Measurements from ENCODE around the gene FSCN2. TPM values are rescaled to one million over a fixed set of nuclear protein-coding genes. Genes with fewer than 3 reads are reported as not detected.
A peak's percentile ranks its signal among the peaks of the same experiment; 100 is the strongest.

The FSCN2 gene
- total RNA-seq, 1 donor from 2014 or later: 5.6 TPM

GRCh38 chr17:81586096-81586495 lies 57.9 kb downstream of the FSCN2 start:
- Histone ChIP-seq H3K4me2 (ENCODE audit: low read length) (no peak overlapping the region), H3K79me2 (ENCODE audit: insufficient read depth, low read length) (peaks cover 16% of the 10 kb centered on the region), H3K9ac (ENCODE audit: low read length) (no peak overlapping the region), H3K27ac (ENCODE audit: low read depth, low read length) (no peak overlapping the region), H3K27me3 (ENCODE audit: insufficient read depth, low read length) (no peaks in the 10 kb centered on the region), H3K4me1 (ENCODE audit: insufficient read depth, low read length) (peaks cover 15% of the 10 kb centered on the region), H3K4me3 (ENCODE audit: insufficient read depth, low read depth, low read length) (no peak overlapping the region), H4K20me1 (ENCODE audit: insufficient read depth, low read length) (peaks cover 33% of the 10 kb centered on the region), H2AFZ (ENCODE audit: low read depth, low read length) (no peak overlapping the region), H3K36me3 (ENCODE audit: insufficient read depth, low read length) (peaks cover 55% of the 10 kb centered on the region), H3K9me3 (ENCODE audit: insufficient read depth, low read depth, low read length) (no peaks in the 10 kb centered on the region)
- H3K4me3 Mint-ChIP-seq (ENCODE audit: unreplicated experiment): no peak overlapping the region
- peak overlapping the region; percentile 66 for H3K27ac Mint-ChIP-seq (ENCODE audit: unreplicated experiment)
- TF ChIP-seq CTCF (IDR thresholded peaks at IDR 0.05; ENCODE audit: insufficient read depth, low read depth, low read length) (no peak), EZH2 (IDR thresholded peaks at IDR 0.05; ENCODE audit: insufficient read depth, low read length) (no peak)
- H3K4me1 Mint-ChIP-seq (ENCODE audit: low read depth, unreplicated experiment): peaks cover 20% of the 10 kb centered on the region
- no peaks in the 10 kb centered on the region for H3K27me3 Mint-ChIP-seq (ENCODE audit: low read depth, unreplicated experiment)
- peaks cover 43% of the 10 kb centered on the region for H3K36me3 Mint-ChIP-seq (ENCODE audit: low read depth, unreplicated experiment)
- no peaks in the 10 kb centered on the region for H3K9me3 Mint-ChIP-seq (ENCODE audit: unreplicated experiment)
- DNase-seq (ENCODE audit: low read depth) (no peak), FAIRE-seq (no peak)

Other genes starting within 250 kb of the FSCN2 start
- gene SLC38A10, start 233.1 kb upstream of the FSCN2 start, total RNA-seq: 71.4 and 80.3 TPM in 2 replicates
- gene BAHCC1, start 132.9 kb upstream of the FSCN2 start, total RNA-seq: 18.5 TPM in 2 replicates
- gene ACTG1, start 15.6 kb upstream of the FSCN2 start, total RNA-seq: 7,049 and 7,369 TPM in 2 replicates
- gene FAAP100, start 24.0 kb downstream of the FSCN2 start, total RNA-seq: 35.8 and 38.9 TPM in 2 replicates
- gene NPLOC4, start 108.7 kb downstream of the FSCN2 start, total RNA-seq: 125 and 127 TPM in 2 replicates
- 2.7 and 3.2 TPM in 2 replicates for gene TSPAN10, start 108.8 kb downstream of the FSCN2 start, total RNA-seq
- gene PDE6G, start 128.2 kb downstream of the FSCN2 start, total RNA-seq: not detected in 2 replicates
- gene OXLD1, start 138.2 kb downstream of the FSCN2 start, total RNA-seq: 22.0 and 28.5 TPM in 2 replicates
- 25.2 and 29.4 TPM in 2 replicates for gene CCDC137, start 138.4 kb downstream of the FSCN2 start, total RNA-seq
- gene ARL16, start 155.4 kb downstream of the FSCN2 start, total RNA-seq: 38.6 and 40.4 TPM in 2 replicates
- gene HGS, start 155.6 kb downstream of the FSCN2 start, total RNA-seq: 106 and 122 TPM in 2 replicates
- 69.9 and 71.3 TPM in 2 replicates for gene MRPL12, start 175.0 kb downstream of the FSCN2 start, total RNA-seq
- 7.9 and 9.3 TPM in 2 replicates for gene SLC25A10, start 183.9 kb downstream of the FSCN2 start, total RNA-seq

Data from astrocyte (in vitro differentiated cells and primary cell).